Fibroblast of pulmonary artery (primary cell): ENCODE measurements around the gene MAGI2.

Source experiments
- DNase-seq: peaks from one replicate; pipeline ENCODE4 v3.0.0-alpha.2; 2010; ENCODE audit warnings: low read depth
- H3K4me3 ChIP-seq: replicated peaks from 2 replicates; pipeline ENCODE4 v1.5.1; 2011; ENCODE audit warnings: low read depth, mild to moderate bottlenecking, control low read depth, low read length, moderate library complexity
- TF ChIP-seq, protein P1 (sequence below): IDR thresholded peaks from 2 replicates; pipeline ENCODE4 v1.5.1; 2011; ENCODE audit warnings: mild to moderate bottlenecking, control low read depth, low read length, inconsistent platforms; ENCODE audit errors: missing control alignments

Gene MAGI2

DNA sequence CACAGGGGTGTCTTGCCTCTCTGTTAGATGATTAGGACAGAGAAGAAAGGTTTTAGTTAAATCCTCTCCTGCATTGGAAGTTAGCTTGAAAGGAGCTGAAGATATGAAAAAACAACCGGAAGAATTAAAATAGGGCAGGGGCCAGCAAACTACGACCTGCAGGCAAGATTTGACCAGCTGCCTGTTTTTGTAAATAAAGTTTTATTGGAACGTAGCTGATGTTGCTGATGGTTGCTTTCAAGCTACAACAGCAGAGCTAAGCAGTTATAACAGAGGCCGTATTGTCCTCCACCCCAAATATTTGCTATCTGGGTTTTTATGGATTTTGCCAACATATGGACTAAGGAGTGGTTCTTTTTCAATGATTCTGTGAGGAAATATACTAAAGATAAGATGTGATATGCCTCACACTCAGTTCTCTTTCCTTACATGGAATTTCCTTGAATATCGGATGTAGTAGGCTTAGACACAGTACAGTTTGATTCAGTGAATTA lies 1086.1 kb downstream of the MAGI2 start:
- no peak for DNase-seq
- TF ChIP-seq, protein P1, sequence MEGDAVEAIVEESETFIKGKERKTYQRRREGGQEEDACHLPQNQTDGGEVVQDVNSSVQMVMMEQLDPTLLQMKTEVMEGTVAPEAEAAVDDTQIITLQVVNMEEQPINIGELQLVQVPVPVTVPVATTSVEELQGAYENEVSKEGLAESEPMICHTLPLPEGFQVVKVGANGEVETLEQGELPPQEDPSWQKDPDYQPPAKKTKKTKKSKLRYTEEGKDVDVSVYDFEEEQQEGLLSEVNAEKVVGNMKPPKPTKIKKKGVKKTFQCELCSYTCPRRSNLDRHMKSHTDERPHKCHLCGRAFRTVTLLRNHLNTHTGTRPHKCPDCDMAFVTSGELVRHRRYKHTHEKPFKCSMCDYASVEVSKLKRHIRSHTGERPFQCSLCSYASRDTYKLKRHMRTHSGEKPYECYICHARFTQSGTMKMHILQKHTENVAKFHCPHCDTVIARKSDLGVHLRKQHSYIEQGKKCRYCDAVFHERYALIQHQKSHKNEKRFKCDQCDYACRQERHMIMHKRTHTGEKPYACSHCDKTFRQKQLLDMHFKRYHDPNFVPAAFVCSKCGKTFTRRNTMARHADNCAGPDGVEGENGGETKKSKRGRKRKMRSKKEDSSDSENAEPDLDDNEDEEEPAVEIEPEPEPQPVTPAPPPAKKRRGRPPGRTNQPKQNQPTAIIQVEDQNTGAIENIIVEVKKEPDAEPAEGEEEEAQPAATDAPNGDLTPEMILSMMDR, result no peak
- no peak overlapping the region for H3K4me3 ChIP-seq

DNA sequence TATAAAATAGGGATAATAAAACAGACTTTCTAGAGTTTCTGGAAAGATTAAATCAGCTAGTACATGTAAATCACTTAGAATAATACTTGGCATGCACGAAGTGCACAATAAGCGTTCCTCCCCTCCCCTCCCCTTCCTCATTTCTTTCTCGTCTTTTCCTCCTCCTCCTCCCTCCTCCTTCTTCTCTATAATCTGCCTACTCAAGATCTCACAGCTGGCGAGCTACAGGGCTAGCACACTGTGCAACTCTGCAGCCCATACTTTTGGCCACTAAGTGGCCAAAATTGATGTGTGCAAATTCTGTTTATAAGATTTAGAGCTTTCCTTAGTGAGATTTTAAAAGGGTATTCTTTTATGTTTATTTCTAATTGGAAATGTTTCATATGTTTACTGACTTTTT lies 1089.6 kb downstream of the MAGI2 start:
- no peak for DNase-seq
- TF ChIP-seq, protein P1, result no peak
- H3K4me3 ChIP-seq, result no peak overlapping the region

DNA sequence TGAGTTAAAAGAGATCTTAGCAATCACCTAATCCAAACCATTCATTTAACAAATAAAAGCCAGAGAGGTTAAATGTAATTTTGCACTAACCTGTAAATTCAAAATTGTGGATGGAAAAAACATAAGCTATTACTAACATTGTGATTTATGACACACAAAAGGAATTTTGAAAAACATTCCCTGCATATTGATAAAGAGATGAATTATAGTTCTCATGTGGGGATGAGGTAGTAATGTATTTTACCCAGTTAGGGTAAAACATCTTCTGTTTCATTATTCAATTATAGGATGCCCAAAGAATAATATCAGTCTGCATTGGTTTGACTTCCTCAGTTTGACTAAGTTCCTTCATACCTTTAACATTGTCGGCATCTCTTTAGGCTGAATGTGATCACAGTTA lies 1093.6 kb downstream of the MAGI2 start:
- H3K4me3 ChIP-seq, result no peak overlapping the region
- TF ChIP-seq, protein P1, result no peak
- no peak for DNase-seq

DNA sequence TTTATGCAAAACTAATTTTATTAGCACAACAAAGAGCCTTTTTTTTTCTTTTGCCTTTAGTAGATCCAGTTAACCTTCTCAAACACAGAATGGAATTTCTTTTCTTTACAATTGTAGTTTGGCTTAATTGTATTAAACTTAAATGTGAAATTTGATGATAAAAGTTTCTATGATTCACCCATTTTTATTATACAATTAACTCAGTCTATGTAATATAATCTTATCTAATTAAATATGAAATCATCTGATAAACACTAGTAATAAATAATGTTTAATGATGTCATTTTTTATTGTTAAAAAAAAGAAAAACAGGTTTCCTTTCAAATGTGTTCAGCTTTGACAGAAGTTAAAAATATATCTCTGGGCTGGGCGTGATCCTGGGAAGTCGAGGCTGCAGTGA lies 1095.8 kb downstream of the MAGI2 start:
- TF ChIP-seq, protein P1, result no peak
- H3K4me3 ChIP-seq, result no peak overlapping the region
- DNase-seq, result no peak

DNA sequence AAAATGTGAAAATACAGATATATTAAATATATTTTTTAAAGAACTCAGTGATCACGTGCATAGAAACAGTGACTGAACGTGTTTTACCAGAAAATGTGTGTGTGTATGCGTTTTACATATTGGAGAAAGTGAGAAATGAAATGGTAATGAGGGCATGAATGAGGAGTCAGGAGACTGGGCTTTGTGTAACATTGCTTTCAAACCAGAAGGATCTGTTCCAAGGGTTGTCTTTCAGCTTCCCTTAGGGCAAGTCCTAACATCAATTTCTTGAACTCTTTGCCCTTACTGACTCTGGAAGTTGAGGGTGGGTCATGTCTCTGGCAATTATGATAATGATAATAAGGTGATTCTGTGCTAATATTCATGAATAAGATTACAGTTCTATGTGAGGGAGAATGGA lies 1097.6 kb downstream of the MAGI2 start:
- TF ChIP-seq, protein P1, result no peak

DNA sequence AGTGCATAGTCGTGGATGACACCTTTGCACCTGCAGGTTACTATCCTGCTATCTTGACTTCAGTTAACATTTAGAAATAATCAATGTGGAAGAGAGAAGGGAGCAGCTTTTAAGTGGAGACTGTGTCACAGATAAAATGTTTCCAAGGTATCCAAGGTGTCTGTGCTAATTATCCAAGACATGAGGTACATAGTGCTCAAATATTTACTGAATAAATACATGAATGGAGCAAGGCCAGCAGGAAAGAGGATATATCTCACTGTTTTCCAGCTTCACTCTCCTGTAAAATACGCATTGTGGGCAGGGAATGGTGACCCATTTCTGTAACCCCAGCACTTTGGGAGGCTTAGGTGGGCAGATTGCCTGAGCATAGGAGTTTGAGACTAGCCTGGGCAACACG lies 1102.5 kb downstream of the MAGI2 start:
- TF ChIP-seq, protein P1, result no peak

More for the DNA sequence above, 1097.6 kb downstream of the MAGI2 start:
- H3K4me3 ChIP-seq, result no peak overlapping the region
- DNase-seq, result no peak

DNA sequence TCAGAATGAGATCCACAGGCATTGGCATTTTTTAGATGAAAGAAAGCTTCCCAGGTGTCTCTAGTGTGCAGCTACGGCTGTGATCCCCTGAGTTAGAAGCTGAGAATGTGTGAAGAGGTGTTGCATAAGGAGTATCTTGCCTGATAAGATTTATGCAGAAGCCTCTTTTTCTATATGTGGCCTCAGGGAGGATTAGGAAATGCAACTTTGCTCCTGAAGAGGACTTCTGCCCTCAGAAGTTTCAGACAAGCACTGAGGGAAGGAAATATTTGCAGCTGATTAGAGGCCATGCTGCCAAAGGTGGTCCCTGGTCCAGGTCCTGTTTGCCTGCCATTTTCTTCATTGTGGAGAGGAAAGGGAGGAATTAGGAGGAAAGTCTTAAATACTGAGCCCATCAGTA lies 1103.1 kb downstream of the MAGI2 start:
- TF ChIP-seq, protein P1, result no peak
- no peak for DNase-seq
- H3K4me3 ChIP-seq, result no peak overlapping the region

More for the DNA sequence above, 1102.5 kb downstream of the MAGI2 start:
- no peak overlapping the region for H3K4me3 ChIP-seq
- DNase-seq, result no peak
